ENCODE measurements around the gene RNF114. TPM values are rescaled to one million over a fixed set of nuclear protein-coding genes. Genes with fewer than 3 reads are reported as not detected.

Gene RNF114
- polyA plus RNA-seq, 3 donors, result 128 to 164 (median 146) TPM

GRCh38 chr20:49919461-49919860, 16.7 kb upstream of the RNF114 start:
- Histone ChIP-seq H3K79me2 (ENCODE audit: insufficient read depth, low read length) (peaks cover 9% of the 10 kb centered on the region), H3K9me3 (replicated peaks in 1 of 2; ENCODE audit: control insufficient read depth in 1 of 2, insufficient read depth in 1 of 2, low read length in 2 of 2) (no peaks in the 10 kb centered on the region), H2AFZ (ENCODE audit: insufficient read depth, low read depth, low read length, poor library complexity, severe bottlenecking) (no peak overlapping the region), H3K9ac (ENCODE audit: insufficient read depth, low read length, poor library complexity, severe bottlenecking) (no peak overlapping the region), H4K20me1 (ENCODE audit: insufficient read depth, low read length) (no peaks in the 10 kb centered on the region), H3K4me3 (replicated peaks in 1 of 3; ENCODE audit: low read depth in 2 of 3, low read length in 3 of 3) (no peak overlapping the region), H3K36me3 (replicated peaks in 1 of 2; ENCODE audit: control insufficient read depth in 1 of 2, insufficient read depth in 2 of 2, low read length in 2 of 2) (no peaks in the 10 kb centered on the region), H3K4me2 (replicated peaks; ENCODE audit: extremely low read depth, low read length, poor library complexity, severe bottlenecking) (no peak overlapping the region), H3K4me1 (ENCODE audit: control insufficient read depth in 1 of 2, insufficient read depth in 2 of 2, low read length in 2 of 2) (peaks cover 25% of the 10 kb centered on the region in 2 donors), H3K27me3 (ENCODE audit: control insufficient read depth in 2 of 2, insufficient read depth in 2 of 2, low read length in 2 of 2) (no peaks in the 10 kb centered on the region), H3K27ac (ENCODE audit: low read depth in 1 of 2, low read length in 2 of 2) (no peak overlapping the region)
- no peak overlapping the region for H3K27ac Mint-ChIP-seq
- 100% methylated on average over 1 of the region's 2 CpGs for WGBS (ENCODE audit: insufficient coverage)
- peaks cover 0 to 2% (median 0%) of the 10 kb centered on the region in 3 donors for H3K27me3 Mint-ChIP-seq (ENCODE audit: low read depth in 3 of 3)
- H3K4me1 Mint-ChIP-seq, result peaks cover 22% of the 10 kb centered on the region
- peaks cover 0 to 2% (median 0%) of the 10 kb centered on the region in 7 donors for H3K9me3 Mint-ChIP-seq
- DNase-seq, result no peak
- no peaks in the 10 kb centered on the region for H3K36me3 Mint-ChIP-seq
- no peak overlapping the region for H3K4me3 Mint-ChIP-seq
- intact Hi-C loops (cut with micrococcal nuclease), result no loop called here
- no peak for TF ChIP-seq CTCF (IDR thresholded peaks at IDR 0.05)

DNA sequence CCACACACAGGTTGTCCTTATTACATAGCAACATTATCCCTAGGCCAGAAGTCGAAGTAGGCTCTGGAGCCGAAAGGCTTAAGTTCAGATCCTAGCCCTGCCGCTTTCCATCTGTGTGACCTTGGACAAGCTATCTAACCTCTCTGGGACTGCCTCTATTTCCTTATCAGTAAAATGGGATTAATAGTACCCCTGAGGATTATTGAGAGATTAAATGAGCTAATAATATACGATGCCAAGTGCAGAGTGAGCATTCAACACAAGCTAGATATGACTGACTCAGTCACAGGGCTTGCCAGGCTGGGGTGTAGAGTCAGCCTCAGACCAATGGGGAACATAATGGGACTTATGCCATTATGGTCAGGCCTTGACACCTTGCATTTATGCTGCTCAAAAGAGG, 11.9 kb upstream of the RNF114 start:
- no peaks in the 10 kb centered on the region for H4K20me1 ChIP-seq (ENCODE audit: insufficient read depth, low read length)
- Mint-ChIP-seq H3K9me3 (no peaks in the 10 kb centered on the region), H3K4me3 (no peak overlapping the region), H3K4me1 (peaks cover 12% of the 10 kb centered on the region), H3K27ac (no peak overlapping the region), H3K27me3 (ENCODE audit: low read depth in 3 of 3) (peaks cover 0 to 2% (median 0%) of the 10 kb centered on the region in 3 donors), H3K36me3 (no peaks in the 10 kb centered on the region)
- no peaks in the 10 kb centered on the region for H3K27me3 ChIP-seq (ENCODE audit: control insufficient read depth in 2 of 2, insufficient read depth in 2 of 2, low read length in 2 of 2)
- 87% methylated on average over 3 of the region's 4 CpGs for WGBS (ENCODE audit: insufficient coverage)
- intact Hi-C loops (cut with micrococcal nuclease), result no loop called here
- no peaks in the 10 kb centered on the region for H3K79me2 ChIP-seq (ENCODE audit: insufficient read depth, low read length)
- no peak for DNase-seq
- peaks cover 10 to 19% of the 10 kb centered on the region in 2 donors for H3K4me1 ChIP-seq (ENCODE audit: control insufficient read depth in 1 of 2, insufficient read depth in 2 of 2, low read length in 2 of 2)
- no peak overlapping the region for H3K27ac ChIP-seq (ENCODE audit: low read depth in 1 of 2, low read length in 2 of 2)
- H3K9ac ChIP-seq (ENCODE audit: insufficient read depth, low read length, poor library complexity, severe bottlenecking), result no peak overlapping the region
- H2AFZ ChIP-seq (ENCODE audit: insufficient read depth, low read depth, low read length, poor library complexity, severe bottlenecking), result no peak overlapping the region
- no peak overlapping the region for H3K4me3 ChIP-seq (replicated peaks in 1 of 3; ENCODE audit: low read depth in 2 of 3, low read length in 3 of 3)
- H3K36me3 ChIP-seq (replicated peaks in 1 of 2; ENCODE audit: control insufficient read depth in 1 of 2, insufficient read depth in 2 of 2, low read length in 2 of 2), result no peaks in the 10 kb centered on the region
- no peak overlapping the region for H3K4me2 ChIP-seq (replicated peaks; ENCODE audit: extremely low read depth, low read length, poor library complexity, severe bottlenecking)
- no peaks in the 10 kb centered on the region for H3K9me3 ChIP-seq (replicated peaks in 1 of 2; ENCODE audit: control insufficient read depth in 1 of 2, insufficient read depth in 1 of 2, low read length in 2 of 2)
- no peak for TF ChIP-seq CTCF (IDR thresholded peaks at IDR 0.05)

Measured in CD14-positive monocyte (primary cell).